HG02870 (cell line): ENCODE results near the gene AGBL3.
A peak's percentile ranks its signal among the peaks of the same experiment; 100 is the strongest.
"Not testable (repeated sequence)": the region's sequence is repeated elsewhere in the genome, so short reads cannot be mapped to it uniquely, and the experiment has no call there.

Experiments
- ATAC-seq: cut with Tn5 transposase; IDR thresholded peaks from one replicate; pipeline ENCODE4 v1.9.1; 2021; ENCODE audit warnings: mild to moderate bottlenecking, moderate library complexity; ENCODE audit not compliant: unreplicated experiment

The AGBL3 gene

DNA sequence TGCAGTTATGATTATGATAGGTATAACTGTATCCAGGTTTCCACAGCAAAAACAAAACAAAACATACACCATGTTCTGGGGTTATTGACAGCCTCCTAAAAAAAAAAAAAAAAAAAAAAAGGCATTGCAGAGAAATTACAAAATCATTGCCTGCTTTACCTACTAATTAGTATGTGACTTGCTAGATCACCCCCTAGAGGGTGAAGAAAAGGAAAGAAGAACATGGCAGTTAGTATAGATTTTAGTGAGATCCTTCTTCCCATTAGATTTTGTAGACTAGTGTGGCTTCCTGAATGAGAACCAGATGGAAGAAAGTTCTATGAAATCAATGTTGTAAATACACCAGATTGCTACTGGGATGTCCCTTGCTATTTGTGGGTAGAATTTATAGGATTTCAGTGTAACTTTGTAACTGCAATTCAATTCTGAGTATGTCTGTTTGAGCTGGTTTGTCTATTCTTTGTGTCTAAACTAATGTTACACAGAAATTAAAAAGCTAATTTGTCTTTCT is 24.0 kb upstream of the AGBL3 start:
- no peak for ATAC-seq

GRCh38 chr7:134963036-134963435 is 23.3 kb upstream of the AGBL3 start:
- no peak for ATAC-seq

DNA sequence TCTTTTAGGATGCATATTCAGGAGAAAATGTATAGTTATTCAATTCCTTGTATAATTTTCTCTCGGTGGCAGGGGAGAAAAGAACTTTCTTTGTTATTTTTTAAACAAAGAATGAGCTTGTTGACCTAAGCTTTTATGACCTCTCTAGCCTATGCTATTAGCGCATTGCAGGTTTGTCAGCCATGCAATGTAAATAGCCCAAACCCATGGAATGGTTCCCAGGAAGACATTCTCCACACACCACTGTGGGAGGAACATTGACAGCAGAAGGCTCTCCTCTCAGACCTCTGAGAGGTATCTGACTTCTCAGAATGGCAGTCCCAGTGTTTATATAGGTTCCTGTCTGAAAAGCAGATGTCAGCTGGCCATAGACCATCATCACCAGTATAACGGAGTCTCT is 19.6 kb upstream of the AGBL3 start:
- no peak for ATAC-seq

GRCh38 chr7:134968110-134968509 is 18.2 kb upstream of the AGBL3 start:
- no peak for ATAC-seq

DNA sequence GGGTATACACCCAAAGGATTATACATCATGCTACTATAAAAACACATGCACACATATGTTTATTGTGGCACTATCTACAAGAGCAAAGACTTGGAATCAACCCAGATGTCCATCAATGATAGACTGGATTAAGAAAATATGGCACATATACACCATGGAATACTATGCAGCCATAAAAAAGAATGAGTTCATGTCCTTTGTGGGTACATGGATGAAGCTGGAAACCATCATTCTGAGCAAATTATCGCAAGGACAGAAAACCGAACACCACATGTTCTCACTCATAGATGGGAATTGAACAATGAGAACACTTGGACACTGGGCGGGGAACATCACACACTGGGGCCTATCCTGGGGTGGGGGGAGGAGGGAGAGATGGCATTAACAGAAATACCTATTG is 4.7 kb upstream of the AGBL3 start:
- not testable (repeated sequence) for ATAC-seq

- ATAC-seq, result peak; percentile 42
These were observed 380 bp upstream of the AGBL3 start for GRCh38 chr7:134985894-134986362.

DNA sequence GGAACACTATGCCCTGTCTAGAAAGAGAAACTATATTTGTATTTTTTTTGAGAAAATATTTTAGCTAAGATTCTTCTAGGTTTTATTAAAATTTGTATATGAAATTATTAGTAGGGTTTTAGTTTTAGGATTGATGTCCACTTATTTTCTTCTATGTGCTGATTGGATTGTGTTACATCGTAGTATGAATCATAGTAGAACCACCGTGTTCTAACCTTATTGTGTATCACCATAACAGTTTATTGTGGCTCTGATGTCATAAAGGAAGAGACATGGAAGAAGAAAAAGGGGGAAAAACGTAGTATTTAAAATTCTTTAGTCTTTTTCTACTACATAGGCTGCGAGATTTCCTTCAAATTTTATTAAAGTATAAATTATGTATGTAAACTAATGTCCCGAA is 1.9 kb downstream of the AGBL3 start:
- ATAC-seq, result no peak

DNA sequence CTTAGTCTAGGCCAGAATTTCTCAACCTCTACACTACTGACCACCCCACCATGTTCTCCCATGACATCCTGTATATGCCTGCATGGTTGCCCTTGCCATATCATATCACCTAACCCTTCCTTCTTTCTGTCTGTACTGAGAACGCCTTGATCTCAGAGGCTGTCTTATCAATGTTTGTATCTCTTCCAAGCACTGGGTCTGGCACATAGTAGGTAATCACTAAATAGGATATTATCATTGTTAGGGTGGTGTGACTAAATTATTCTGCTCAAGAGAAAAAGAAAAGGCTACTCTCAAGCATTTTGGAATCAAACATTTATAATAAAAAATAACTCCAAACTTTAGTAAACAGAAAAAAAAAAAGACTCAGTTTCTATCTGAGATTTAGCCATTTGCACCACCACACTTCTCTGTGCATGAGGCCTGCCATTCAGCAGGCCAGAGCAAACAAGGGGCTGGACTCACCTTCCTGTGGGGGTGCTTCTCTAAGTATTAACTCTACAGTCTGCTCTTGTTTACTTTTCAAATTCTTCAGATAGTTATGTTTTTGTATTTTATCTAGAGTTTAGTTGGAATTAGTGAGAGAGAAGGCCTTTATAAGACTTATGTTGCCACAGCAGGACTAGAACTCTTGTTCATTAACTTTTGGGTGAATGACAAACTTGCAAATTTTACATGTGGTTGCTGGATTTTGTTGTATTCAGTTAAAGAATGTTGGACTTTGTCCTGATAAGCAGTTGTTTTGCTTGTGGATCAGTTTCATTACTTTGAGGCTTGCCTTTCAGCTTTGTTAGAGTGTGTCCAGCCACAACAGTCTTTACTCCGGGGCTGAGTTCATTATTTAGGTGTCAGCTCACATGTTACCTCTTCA is 5.4 kb downstream of the AGBL3 start:
- ATAC-seq, result no peak

- ATAC-seq, result peak; percentile 65
These were observed 6.4 kb downstream of the AGBL3 start for GRCh38 chr7:134992626-134993179.

DNA sequence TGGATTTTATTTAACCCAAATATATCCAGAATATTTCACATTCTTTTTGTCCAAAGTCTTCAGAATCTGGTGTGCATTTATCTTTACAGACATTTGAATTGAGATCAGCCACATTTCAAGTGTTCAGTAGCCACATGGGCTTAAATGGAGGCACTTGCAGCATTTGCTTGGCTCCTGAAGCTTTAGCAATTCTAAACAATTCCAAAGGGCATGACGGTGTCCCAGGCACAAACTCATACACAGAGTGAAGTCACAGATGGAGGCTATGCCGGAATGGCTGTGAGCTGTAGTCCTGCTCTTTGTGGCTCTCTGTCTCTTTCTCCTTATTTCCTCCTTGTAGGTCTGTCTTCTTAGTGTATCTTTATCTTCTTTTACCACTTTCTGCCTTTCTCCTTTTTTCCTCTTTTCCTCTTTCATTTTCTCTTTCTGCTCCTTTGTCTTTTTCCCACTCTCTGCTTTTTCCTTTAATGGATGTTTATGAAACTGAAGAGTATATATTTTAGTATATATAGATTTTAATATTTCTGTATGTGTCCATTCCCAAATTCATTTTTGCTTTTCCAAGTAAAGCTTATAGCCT is 7.7 kb downstream of the AGBL3 start:
- ATAC-seq, result no peak

GRCh38 chr7:134995239-134996096 is 9.2 kb downstream of the AGBL3 start:
- peak; percentile 43 for ATAC-seq

DNA sequence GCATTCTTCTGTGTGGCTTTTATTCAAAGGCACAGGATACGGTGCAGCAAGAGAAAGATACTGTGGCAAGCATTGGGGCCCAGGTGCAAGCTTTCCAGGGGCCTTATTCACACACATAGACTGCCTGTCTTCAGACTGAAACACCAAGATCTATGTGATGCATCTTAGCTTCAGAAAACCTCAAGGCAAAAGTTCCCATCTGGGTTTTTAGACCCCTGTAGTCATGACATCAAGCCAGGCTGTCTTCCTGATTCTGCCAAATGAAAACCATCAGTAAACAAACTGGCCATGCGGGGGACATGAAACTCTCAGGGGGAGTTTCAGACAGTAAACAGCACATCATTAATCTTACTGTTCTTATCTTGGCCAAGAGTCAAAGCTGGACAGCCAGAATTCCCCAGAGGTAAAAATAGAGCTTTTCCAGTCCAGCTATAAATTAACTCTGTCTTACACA is 9.8 kb downstream of the AGBL3 start:
- peak; percentile 48 for ATAC-seq

GRCh38 chr7:134997214-134997885 is 11.0 kb downstream of the AGBL3 start:
- ATAC-seq, result no peak

GRCh38 chr7:134999136-134999535 is 12.8 kb downstream of the AGBL3 start:
- no peak for ATAC-seq

DNA sequence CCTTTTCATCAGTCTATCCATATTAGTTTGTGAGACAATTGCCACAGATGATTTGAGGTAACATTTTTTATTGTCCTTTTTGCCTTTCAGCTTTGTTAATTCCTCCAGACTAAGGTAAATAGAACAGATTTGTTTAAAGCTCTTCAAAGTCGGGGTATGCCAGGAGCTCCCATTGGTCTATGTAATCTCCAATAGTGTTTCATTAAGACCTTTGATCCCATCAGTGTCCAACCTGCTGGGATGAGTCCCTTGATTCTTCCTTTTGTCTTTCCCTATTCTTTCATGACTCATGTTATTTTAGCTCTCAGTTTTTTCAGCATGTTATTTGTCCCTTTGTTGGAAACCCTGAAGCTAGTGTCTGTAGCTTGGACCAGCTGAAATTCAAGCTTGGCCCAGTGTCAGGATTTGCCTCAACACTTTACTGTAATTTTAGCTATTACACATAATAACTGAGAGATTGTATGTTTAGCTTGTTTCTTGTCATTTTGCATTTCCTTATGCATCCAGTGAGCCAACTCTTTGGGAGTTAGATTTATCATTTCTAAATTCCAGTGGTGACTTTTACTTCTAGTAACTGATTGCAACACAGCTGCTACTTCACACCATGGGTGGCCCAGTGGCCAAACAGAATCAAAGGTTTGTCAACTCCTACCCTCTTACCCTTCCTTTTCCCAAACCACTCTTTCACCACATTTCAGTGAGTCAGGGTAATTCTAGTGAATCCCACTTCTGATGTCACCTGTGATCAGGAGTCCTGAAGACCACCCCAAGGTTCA is 15.3 kb downstream of the AGBL3 start:
- no peak for ATAC-seq

DNA sequence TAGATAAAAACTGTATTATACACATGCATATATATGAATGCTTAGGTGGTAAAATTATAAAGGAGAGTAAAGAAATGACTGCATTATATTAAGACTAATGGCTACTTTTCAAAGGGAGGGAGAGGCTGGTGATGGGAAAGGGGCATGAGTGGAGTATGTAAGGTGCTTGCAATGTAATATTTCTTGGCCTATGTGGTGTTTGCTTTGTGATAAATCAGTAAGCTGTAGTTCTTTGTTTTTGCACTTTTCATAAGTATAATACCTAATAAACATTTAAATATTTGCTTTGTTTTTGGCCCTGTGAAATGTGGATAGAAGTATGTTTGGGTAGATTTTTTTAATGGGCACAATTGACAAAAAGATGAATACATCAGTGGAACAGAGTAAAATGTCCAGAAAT is 25.9 kb downstream of the AGBL3 start:
- no peak for ATAC-seq

- no peak for ATAC-seq
These were observed 37.3 kb downstream of the AGBL3 start for GRCh38 chr7:135023622-135024021.

GRCh38 chr7:135035252-135035651 is 48.9 kb downstream of the AGBL3 start:
- ATAC-seq, result no peak

DNA sequence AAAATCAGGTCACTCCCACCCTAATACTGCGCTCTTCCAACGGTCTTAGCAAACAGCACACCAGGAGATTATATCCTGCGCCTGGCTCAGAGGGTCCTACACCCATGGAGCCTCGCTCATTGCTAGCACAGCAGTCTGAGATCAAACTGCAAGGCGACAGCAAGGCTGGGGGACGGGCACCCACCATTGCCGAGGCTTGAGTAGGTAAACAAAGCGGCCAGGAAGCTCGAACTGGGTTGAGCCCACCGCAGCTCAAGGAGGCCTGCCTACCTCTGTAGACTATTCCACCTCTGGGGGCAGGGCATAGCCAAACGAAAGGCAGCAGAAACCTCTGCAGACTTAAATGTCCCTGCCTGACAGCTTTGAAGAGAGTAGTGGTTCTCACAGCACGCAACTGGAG is 80.7 kb downstream of the AGBL3 start:
- ATAC-seq, result not testable (repeated sequence)

DNA sequence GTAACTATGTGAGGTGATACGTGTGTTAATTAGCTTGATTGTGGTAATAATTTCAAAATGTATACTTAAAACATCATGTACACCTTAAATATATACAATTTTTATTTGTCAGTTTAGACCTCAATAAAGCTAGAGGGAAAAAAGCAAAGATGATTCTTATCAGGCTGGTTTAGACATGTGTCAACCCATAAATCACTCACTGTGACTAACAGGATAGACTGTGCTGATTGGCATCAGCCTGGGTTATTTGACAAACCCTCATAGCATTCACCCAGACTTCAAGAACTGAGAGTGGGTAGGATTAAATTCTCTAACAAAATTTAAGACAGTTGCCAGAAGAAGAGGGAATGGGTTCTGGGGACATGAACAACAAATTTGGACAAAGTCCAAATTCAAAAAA is 87.8 kb downstream of the AGBL3 start:
- ATAC-seq, result no peak
